Ishikawa (cell line): ENCODE measurements around the gene SDK2.

ENCODE experiments used
- CEBPB ChIP-seq: IDR thresholded peaks from 2 replicates; pipeline ENCODE4 v1.6.1; 2012
- CREB1 ChIP-seq: IDR thresholded peaks from 2 replicates; pipeline ENCODE4 v1.6.1; 2012; ENCODE audit warnings: low read depth
- EGR1 ChIP-seq: IDR thresholded peaks from 2 replicates; pipeline ENCODE4 v1.6.1; 2012
- EP300 ChIP-seq: IDR thresholded peaks from 2 replicates; pipeline ENCODE4 v1.6.1; 2012; ENCODE audit warnings: borderline replicate concordance
- FOXM1 ChIP-seq: IDR thresholded peaks from 2 replicates; pipeline ENCODE4 v1.6.1; 2012; ENCODE audit warnings: low read depth, borderline replicate concordance
- RAD21 ChIP-seq: IDR thresholded peaks from 2 replicates; pipeline ENCODE4 v1.6.1; 2012; ENCODE audit warnings: low read depth
- TAF1 ChIP-seq: IDR thresholded peaks from 2 replicates; pipeline ENCODE4 v1.6.1; 2012; ENCODE audit warnings: low read depth, mild to moderate bottlenecking
- TCF12 ChIP-seq: IDR thresholded peaks from 2 replicates; pipeline ENCODE4 v1.6.1; 2012; ENCODE audit warnings: low read depth
- TEAD4 ChIP-seq: IDR thresholded peaks from 2 replicates; pipeline ENCODE4 v1.6.1; 2012
- TF ChIP-seq, protein P1 (sequence below): IDR thresholded peaks from 2 replicates; pipeline ENCODE4 v1.6.1; 2012
- TF ChIP-seq, protein P2 (sequence below): IDR thresholded peaks from 2 replicates; pipeline ENCODE4 v1.6.1; 2012; ENCODE audit warnings: low read depth, mild to moderate bottlenecking

DNA sequence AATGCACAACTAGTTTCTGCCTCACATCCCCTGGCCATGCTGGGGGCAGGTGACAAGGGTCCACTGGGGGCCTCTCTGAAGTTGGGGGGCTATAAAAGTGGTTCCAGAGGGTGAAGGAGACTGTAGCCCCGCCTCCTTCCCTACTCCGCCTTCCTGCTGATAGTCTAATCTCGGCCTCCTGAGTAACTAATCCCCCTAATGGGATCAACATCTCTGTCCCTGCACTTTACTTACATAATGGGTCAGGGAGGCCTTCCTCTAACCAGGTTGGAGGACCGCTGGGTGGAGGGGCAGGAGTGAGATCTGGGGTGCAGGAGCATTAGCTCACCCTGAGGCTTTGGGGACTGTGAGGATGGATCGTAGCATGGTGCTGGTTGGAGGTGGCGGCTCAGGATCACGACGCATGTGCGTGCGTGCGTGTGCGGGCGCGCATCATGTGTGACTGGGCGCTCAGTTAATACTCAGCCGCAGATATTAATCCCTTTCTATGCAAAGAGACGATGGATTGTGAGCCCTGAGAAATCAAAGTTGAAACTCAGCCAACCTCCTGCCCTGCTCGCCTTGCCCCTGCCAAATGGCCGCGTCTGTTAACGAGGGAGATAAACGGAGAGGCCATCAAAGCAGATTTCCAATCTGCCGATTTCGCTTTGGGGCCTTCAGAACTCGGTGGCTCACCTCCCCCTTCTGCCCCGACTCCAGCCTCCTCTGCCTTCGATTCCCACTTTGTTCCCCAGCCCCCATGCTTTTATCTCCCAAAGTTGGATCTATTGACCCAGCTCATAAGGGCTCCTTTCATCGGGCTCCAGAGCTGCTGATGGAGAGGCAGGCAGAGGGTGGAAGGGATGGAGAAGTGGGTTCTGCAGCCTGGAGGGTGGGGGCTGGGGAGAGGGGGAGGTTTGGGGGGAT lies 107.3 kb downstream of the SDK2 start:
- TF ChIP-seq FOXM1 (no peak), CREB1 (no peak), EGR1 (no peak), RAD21 (no peak), CEBPB (no peak), TEAD4 (no peak), TAF1 (no peak), EP300 (no peak), TCF12 (no peak)
- TF ChIP-seq, protein P1, sequence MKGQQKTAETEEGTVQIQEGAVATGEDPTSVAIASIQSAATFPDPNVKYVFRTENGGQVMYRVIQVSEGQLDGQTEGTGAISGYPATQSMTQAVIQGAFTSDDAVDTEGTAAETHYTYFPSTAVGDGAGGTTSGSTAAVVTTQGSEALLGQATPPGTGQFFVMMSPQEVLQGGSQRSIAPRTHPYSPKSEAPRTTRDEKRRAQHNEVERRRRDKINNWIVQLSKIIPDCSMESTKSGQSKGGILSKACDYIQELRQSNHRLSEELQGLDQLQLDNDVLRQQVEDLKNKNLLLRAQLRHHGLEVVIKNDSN = no peak
- TF ChIP-seq, protein P2, sequence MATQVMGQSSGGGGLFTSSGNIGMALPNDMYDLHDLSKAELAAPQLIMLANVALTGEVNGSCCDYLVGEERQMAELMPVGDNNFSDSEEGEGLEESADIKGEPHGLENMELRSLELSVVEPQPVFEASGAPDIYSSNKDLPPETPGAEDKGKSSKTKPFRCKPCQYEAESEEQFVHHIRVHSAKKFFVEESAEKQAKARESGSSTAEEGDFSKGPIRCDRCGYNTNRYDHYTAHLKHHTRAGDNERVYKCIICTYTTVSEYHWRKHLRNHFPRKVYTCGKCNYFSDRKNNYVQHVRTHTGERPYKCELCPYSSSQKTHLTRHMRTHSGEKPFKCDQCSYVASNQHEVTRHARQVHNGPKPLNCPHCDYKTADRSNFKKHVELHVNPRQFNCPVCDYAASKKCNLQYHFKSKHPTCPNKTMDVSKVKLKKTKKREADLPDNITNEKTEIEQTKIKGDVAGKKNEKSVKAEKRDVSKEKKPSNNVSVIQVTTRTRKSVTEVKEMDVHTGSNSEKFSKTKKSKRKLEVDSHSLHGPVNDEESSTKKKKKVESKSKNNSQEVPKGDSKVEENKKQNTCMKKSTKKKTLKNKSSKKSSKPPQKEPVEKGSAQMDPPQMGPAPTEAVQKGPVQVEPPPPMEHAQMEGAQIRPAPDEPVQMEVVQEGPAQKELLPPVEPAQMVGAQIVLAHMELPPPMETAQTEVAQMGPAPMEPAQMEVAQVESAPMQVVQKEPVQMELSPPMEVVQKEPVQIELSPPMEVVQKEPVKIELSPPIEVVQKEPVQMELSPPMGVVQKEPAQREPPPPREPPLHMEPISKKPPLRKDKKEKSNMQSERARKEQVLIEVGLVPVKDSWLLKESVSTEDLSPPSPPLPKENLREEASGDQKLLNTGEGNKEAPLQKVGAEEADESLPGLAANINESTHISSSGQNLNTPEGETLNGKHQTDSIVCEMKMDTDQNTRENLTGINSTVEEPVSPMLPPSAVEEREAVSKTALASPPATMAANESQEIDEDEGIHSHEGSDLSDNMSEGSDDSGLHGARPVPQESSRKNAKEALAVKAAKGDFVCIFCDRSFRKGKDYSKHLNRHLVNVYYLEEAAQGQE = no peak
